RWPE2 (cell line): ENCODE data around the gene CRTC1.

Experiments
- ATAC-seq: fragments of 200-7000 bp; cut with Tn5 transposase; 3 replicates; pipeline ENCODE4 v1.9.1; 2021; ENCODE audit warnings: low read depth
- DNase-seq: peaks from one replicate; pipeline ENCODE4 v3.0.0-alpha.2; 2020; ENCODE audit warnings: low spot score
- H3K27ac ChIP-seq: fragments of 450-650 bp; 2 replicates; pipeline ENCODE4 v1.5.1; 2017; ENCODE audit warnings: mild to moderate bottlenecking; ENCODE audit not compliant: poor library complexity, severe bottlenecking
- H3K27me3 ChIP-seq: fragments of 250-450 bp; sonication (Bioruptor Pico); 2 replicates; pipeline ENCODE4 v1.5.1; 2021; ENCODE audit warnings: mild to moderate bottlenecking, moderate library complexity; ENCODE audit not compliant: insufficient read depth, poor library complexity, severe bottlenecking
- H3K36me3 ChIP-seq: fragments of 250-450 bp; sonication (Bioruptor Pico); 2 replicates; pipeline ENCODE4 v1.5.1; 2020; ENCODE audit warnings: low read depth, mild to moderate bottlenecking, moderate library complexity
- H3K4me1 ChIP-seq: fragments of 250-450 bp; sonication (Bioruptor Pico); 2 replicates; pipeline ENCODE4 v1.5.1; 2021; ENCODE audit warnings: mild to moderate bottlenecking, moderate library complexity; ENCODE audit not compliant: insufficient read depth, poor library complexity, severe bottlenecking
- H3K4me3 ChIP-seq: fragments of 250-450 bp; sonication (Bioruptor Pico); 2 replicates; pipeline ENCODE4 v1.5.1; 2021; ENCODE audit warnings: mild to moderate bottlenecking, moderate library complexity; ENCODE audit not compliant: severe bottlenecking
- H3K9me3 ChIP-seq: fragments of 250-450 bp; sonication (Bioruptor Pico); 2 replicates; pipeline ENCODE4 v1.5.1; 2021; ENCODE audit warnings: mild to moderate bottlenecking, moderate library complexity; ENCODE audit not compliant: severe bottlenecking
- TF ChIP-seq, protein P1 (sequence below): fragments of 450-650 bp; IDR thresholded peaks from one replicate; pipeline ENCODE4 v1.5.1; 2017; ENCODE audit warnings: mild to moderate bottlenecking, moderate library complexity; ENCODE audit not compliant: poor library complexity, severe bottlenecking

CRTC1 gene

DNA sequence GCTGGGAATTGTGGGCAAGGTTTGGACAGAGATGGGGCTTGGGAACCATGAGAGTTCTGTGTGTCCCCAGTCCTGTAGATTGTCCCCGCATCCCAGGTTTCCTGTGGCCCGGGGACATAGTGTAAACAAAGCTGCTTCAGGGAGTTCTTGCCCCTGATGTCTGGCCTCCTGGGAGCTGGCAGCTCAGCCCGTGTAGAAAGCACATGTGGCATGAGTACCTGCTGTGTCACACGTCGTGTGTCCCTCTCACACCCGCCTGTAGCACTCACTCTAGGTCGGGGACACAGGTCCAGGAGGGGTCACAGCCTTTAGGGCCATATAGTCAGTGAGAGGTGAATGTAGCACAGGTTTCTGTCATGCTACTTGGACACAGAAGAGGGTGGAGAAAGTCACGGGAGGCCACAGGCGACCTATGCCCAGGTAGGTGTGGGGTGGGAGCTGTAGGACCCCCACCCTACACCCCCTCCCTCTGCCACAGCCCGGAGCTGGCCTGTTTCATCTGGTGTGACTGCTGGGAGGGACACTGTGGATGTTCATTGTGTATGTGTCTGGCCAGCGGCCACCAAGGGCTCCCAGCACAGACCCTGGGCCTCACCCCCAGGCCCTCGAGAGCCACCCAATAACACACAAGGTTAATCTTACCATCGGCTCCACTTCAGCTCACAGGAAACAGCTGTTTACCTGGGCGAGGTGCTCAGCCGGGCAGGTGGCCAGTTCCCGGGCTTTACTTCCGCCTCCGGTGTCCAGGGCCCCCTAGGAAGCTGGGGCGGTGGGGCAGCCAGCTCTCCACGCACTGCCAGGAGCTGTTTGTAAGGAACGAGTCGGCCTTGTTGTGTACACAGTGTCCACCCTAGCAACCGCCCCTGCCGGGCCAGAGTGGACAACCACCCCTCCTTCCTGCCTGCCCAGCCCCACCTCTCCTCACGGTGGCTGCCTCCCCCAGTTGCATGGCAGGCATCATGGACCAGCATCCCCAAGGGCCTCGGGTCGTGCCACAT lies 57.9 kb downstream of the CRTC1 start:
- peaks cover 10% of the 10 kb centered on the region for H3K4me1 ChIP-seq
- no peak overlapping the region for H3K4me3 ChIP-seq
- no peaks in the 10 kb centered on the region for H3K36me3 ChIP-seq
- H3K27ac ChIP-seq = no peak overlapping the region
- TF ChIP-seq, protein P1, sequence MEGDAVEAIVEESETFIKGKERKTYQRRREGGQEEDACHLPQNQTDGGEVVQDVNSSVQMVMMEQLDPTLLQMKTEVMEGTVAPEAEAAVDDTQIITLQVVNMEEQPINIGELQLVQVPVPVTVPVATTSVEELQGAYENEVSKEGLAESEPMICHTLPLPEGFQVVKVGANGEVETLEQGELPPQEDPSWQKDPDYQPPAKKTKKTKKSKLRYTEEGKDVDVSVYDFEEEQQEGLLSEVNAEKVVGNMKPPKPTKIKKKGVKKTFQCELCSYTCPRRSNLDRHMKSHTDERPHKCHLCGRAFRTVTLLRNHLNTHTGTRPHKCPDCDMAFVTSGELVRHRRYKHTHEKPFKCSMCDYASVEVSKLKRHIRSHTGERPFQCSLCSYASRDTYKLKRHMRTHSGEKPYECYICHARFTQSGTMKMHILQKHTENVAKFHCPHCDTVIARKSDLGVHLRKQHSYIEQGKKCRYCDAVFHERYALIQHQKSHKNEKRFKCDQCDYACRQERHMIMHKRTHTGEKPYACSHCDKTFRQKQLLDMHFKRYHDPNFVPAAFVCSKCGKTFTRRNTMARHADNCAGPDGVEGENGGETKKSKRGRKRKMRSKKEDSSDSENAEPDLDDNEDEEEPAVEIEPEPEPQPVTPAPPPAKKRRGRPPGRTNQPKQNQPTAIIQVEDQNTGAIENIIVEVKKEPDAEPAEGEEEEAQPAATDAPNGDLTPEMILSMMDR = no peak
- no peaks in the 10 kb centered on the region for H3K27me3 ChIP-seq
- ATAC-seq (peak; percentile 40), DNase-seq (no peak)
- H3K9me3 ChIP-seq = no peaks in the 10 kb centered on the region

DNA sequence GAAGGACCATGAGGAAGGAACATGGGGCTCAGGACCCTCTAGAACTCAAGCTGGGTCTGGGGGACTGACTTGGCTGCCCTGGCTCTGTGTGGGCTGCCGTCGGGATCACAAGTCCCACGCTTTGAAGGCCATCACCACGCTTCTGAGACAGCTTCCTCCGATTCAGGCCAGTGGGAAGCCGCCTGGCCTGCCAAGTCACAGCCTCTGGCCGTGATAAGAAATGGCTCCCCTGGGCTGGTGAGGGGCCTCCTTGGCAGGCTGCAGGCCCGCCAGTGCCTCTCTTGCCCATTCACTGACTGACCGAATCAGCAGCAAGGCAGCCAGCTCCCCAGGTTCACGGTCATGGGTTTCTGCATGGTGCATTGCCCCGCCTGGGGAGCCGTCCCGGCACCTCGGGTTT lies 58.8 kb downstream of the CRTC1 start:
- ATAC-seq (no peak), DNase-seq (no peak)
- H3K9me3 ChIP-seq = no peaks in the 10 kb centered on the region
- no peak overlapping the region for H3K4me3 ChIP-seq
- H3K36me3 ChIP-seq = no peaks in the 10 kb centered on the region
- H3K4me1 ChIP-seq = peaks cover 10% of the 10 kb centered on the region
- no peaks in the 10 kb centered on the region for H3K27me3 ChIP-seq
- TF ChIP-seq, protein P1 = no peak
- no peak overlapping the region for H3K27ac ChIP-seq

DNA sequence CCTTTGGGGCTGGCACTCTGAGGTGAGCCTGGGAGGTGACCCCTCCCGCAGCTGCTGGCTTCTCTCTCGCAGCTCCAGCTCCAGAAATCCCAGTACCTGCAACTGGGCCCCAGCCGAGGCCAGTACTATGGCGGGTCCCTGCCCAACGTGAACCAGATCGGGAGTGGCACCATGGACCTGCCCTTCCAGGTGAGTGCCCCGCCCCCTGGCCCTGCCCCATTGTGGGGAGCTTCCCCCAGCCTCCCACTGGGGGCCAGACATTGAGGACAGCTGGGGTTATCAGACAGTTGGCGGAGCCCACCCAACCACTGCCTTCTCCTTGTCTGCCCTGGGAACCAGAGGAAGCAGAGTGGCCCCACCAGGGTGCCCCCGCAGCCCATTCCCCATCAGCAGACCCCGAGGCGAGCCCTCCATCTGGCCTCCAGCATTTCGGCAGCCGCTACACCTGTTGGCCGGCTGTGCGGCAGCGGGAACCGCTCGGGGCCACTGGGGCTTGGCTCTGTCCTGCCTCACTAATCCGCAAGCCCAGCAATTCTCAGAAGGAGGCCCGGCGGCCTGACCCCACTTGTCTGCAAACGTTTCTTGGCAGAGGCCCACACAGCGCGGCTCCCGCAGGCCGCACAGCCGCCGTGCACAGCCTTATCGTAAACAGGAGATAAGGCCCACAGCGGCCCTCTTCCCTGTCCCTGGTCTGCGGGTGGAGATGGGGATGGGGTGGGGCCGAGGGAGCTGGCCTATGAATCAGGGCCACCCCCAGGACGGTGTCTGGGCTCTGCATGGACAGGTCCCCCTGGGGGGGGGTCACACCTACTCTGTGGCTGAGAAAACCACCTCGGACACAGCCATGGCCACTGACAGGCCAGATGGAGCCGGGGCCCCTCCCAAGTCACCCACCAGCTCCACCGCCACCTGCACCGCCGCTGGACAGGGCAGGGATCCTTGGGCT lies 59.6 kb downstream of the CRTC1 start:
- H3K9me3 ChIP-seq = no peaks in the 10 kb centered on the region
- ATAC-seq (peak; percentile 15; the same call in 1 of the 3 replicates), DNase-seq (no peak)
- TF ChIP-seq, protein P1 = no peak
- H3K4me3 ChIP-seq = no peak overlapping the region
- peaks cover 10% of the 10 kb centered on the region for H3K4me1 ChIP-seq
- H3K27ac ChIP-seq = no peak overlapping the region
- no peaks in the 10 kb centered on the region for H3K27me3 ChIP-seq
- no peaks in the 10 kb centered on the region for H3K36me3 ChIP-seq

DNA sequence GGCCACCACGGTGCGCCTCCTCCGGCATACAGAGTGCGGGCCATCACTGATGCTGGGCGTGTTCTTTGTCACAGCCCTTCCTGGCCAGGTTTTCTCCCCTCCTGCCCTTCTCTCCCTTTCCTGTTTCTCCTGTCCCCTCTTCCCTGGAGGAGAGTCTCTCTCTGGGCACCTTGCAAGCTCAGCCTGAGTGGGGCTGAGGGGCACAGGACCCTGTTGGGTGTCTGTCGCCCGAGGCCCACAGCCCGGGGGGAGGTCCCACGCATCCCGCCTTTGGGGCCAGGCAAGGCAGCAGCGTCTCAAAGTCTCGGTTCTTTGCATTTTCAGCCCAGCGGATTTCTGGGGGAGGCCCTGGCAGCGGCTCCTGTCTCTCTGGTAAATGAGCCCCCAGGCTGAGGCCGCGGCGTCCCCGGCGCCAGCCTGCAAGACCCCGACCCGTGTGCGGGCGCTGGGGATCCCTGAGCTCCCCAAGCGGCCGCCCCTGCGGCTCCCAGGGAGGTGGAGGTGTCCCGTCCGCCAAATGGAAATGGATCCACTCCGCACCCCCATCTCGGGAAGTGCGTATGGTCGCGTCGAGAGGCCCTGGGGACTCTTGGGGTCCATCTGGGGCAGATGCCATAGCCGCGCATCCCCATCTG lies 60.4 kb downstream of the CRTC1 start:
- TF ChIP-seq, protein P1 = no peak
- Histone ChIP-seq H3K9me3 (no peaks in the 10 kb centered on the region), H3K36me3 (no peaks in the 10 kb centered on the region), H3K4me1 (peaks cover 10% of the 10 kb centered on the region), H3K4me3 (no peak overlapping the region), H3K27me3 (no peaks in the 10 kb centered on the region), H3K27ac (no peak overlapping the region)
- ATAC-seq = no peak
- no peak for DNase-seq
